BE2C (cell line): ENCODE measurements around the gene CACUL1.

ENCODE experiments used
- DNase-seq: peaks from one replicate; pipeline ENCODE4 v3.0.0-alpha.2; 2020
- H3K27me3 ChIP-seq: fragments of 250-450 bp; sonication (Bioruptor Pico); 2 replicates; pipeline ENCODE4 v1.5.1; 2020; ENCODE audit warnings: mild to moderate bottlenecking
- H3K36me3 ChIP-seq: fragments of 250-450 bp; sonication (Bioruptor Pico); 2 replicates; pipeline ENCODE4 v1.5.1; 2020; ENCODE audit warnings: mild to moderate bottlenecking
- H3K4me1 ChIP-seq: fragments of 250-450 bp; sonication (Bioruptor Pico); 2 replicates; pipeline ENCODE4 v1.5.1; 2020
- H3K4me3 ChIP-seq: 2 replicates; pipeline ENCODE4 v1.5.1; 2011; ENCODE audit warnings: low read depth, low read length
- H3K9me3 ChIP-seq: fragments of 250-450 bp; sonication (Bioruptor Pico); 2 replicates; pipeline ENCODE4 v1.5.1; 2020
- TF ChIP-seq, protein P1 (sequence below): IDR thresholded peaks from 2 replicates; pipeline ENCODE4 v1.5.1; 2012; ENCODE audit warnings: mild to moderate bottlenecking, low read depth, low read length

The CACUL1 gene

DNA sequence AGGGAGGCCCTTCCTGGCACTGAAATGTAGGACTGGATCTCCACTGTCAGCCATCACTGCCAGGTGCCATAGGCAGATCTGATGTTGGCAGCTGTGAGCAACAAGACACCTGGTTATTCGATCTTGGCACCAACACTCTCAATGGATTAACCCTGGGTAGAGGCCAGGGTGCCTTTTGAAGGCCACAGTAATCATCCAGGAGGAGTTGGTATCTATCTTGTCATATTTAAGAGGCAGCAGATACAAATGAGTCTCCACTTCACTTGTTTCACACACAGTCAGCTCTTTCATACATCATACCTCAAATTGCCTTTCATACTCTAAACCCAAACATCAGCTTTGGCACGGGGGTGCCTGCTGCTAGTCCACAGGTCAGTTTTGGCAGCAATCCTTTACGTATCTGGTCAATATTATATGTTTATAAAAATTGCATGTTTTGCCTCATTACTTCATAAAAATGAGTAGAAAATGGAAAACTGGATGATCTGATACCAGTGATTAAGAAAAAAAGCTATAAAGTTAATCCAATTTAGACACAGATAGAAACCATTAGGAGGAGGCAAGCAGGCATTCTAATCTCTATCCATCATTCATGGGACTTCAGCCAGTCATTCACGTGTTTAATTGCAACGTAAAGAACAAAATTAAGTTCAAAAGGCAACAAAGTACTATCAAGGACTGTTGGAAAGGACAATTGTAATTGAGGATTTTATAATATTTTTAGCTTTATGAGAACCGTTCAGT is 12.7 kb upstream of the CACUL1 start:
- no peaks in the 10 kb centered on the region for H3K27me3 ChIP-seq
- no peaks in the 10 kb centered on the region for H3K9me3 ChIP-seq
- DNase-seq: peak; percentile 19
- H3K36me3 ChIP-seq: no peaks in the 10 kb centered on the region
- TF ChIP-seq, protein P1, sequence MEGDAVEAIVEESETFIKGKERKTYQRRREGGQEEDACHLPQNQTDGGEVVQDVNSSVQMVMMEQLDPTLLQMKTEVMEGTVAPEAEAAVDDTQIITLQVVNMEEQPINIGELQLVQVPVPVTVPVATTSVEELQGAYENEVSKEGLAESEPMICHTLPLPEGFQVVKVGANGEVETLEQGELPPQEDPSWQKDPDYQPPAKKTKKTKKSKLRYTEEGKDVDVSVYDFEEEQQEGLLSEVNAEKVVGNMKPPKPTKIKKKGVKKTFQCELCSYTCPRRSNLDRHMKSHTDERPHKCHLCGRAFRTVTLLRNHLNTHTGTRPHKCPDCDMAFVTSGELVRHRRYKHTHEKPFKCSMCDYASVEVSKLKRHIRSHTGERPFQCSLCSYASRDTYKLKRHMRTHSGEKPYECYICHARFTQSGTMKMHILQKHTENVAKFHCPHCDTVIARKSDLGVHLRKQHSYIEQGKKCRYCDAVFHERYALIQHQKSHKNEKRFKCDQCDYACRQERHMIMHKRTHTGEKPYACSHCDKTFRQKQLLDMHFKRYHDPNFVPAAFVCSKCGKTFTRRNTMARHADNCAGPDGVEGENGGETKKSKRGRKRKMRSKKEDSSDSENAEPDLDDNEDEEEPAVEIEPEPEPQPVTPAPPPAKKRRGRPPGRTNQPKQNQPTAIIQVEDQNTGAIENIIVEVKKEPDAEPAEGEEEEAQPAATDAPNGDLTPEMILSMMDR: no peak
- no peak overlapping the region for H3K4me3 ChIP-seq
- peaks cover 6% of the 10 kb centered on the region for H3K4me1 ChIP-seq

DNA sequence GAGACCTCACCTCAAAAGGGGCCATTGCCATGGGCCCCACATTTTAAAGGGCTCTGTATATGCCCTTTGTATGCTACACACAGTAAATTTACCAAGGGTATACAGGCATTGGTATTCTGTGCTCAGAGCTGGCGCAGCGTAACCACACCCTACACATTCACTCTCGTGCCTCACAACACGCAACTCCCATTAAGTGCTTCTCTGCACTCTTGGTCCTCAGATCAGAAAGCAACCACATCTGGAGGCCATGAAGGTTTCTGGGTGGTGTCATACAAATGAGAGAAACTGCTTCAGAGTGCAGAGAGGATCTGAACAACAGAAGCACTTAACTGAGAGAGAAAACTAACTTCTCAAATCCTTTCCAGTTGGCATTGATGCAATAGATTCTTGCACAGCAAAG is 9.4 kb upstream of the CACUL1 start:
- Histone ChIP-seq H3K9me3 (no peaks in the 10 kb centered on the region), H3K4me3 (no peak overlapping the region), H3K4me1 (peaks cover 6% of the 10 kb centered on the region), H3K27me3 (no peaks in the 10 kb centered on the region), H3K36me3 (no peaks in the 10 kb centered on the region)
- no peak for DNase-seq
- TF ChIP-seq, protein P1: no peak

DNA sequence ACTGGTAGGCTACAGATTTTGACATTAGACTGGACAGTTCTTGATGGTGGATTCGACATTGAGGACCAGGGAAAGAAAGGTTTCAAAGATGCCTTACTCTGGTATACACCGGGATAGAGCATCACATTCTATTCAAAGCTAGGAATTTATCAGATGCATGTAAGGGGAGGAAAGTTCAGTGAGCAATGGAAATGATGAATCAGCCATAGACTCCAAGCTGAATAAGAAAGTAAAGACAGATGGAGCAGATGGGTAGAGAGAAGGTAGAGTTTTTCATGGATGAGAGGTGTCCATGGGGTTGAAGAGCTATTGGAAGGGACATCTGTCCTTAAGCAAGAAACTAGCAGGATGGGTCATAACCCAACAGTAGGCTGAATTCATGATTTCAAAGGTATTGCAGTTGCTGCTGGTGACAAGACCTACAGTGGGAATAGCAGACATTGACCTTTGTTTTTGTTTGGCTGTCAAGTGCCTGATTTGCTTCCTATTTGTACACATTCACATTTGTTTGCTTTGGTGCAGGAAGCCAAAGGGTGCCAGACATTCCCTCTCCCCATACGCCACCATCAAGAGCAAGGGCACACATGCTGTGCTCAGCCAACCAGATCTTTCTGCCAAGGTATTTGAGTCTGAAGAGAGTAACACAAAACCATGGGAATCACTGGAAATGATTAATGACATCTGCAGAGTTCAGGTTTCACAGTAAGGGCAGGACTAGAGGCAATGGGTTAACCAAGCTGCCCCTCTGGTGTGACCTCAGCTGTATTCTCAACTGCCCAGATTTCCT is 8.6 kb upstream of the CACUL1 start:
- DNase-seq: no peak
- TF ChIP-seq, protein P1: no peak

DNA sequence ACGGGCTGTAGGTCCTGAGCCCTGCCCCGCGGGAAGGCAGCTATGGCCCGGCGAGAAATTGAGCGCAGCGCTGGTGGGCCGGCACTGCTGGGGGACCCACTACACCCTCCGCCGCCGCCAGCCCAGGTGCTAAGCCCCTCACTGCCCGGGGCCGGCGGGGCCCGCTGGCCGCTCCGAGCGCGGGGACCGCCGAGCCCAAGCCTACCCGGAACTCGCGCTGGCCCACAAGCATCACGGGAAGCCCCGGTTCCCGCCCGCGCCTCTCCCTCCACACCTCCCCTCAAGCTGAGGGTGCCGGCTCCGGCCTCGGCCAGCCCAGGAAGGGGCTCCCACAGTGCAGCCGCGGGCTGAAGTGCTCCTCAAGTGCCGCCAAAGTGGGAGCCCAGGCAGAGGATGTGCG is 5.5 kb upstream of the CACUL1 start:
- H3K4me1 ChIP-seq: no peaks in the 10 kb centered on the region; the same call in 1 of the 2 replicates
- TF ChIP-seq, protein P1: no peak
- H3K27me3 ChIP-seq: no peaks in the 10 kb centered on the region
- H3K9me3 ChIP-seq: no peaks in the 10 kb centered on the region
- H3K36me3 ChIP-seq: no peaks in the 10 kb centered on the region
- DNase-seq: no peak
- H3K4me3 ChIP-seq: no peak overlapping the region

More for the DNA sequence above, 8.6 kb upstream of the CACUL1 start:
- Histone ChIP-seq H3K36me3 (no peaks in the 10 kb centered on the region), H3K4me3 (no peak overlapping the region), H3K9me3 (no peaks in the 10 kb centered on the region), H3K4me1 (peaks cover 5% of the 10 kb centered on the region), H3K27me3 (no peaks in the 10 kb centered on the region)

DNA sequence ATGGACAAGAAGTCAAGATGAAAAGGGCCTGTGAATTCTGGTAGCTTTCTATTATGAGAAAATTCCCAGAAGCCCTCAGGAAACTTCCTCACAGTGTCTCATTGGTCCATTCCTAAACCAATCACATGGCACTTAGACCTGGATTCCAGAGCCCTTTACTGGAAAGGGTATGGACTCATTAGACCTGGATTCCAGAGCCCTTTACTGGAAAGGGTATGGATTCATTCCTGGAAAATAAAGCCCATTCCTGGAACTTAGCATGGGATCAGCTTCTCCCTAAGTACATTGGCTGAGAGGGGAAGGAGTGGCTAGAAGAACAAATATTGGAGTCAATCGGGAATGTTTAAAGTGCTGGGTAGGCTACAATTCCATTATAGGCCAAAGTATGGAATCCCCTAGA is 3.7 kb upstream of the CACUL1 start:
- Histone ChIP-seq H3K9me3 (no peaks in the 10 kb centered on the region), H3K4me1 (no peaks in the 10 kb centered on the region), H3K36me3 (no peaks in the 10 kb centered on the region), H3K27me3 (no peaks in the 10 kb centered on the region), H3K4me3 (no peak overlapping the region)
- no peak for DNase-seq
- TF ChIP-seq, protein P1: no peak

DNA sequence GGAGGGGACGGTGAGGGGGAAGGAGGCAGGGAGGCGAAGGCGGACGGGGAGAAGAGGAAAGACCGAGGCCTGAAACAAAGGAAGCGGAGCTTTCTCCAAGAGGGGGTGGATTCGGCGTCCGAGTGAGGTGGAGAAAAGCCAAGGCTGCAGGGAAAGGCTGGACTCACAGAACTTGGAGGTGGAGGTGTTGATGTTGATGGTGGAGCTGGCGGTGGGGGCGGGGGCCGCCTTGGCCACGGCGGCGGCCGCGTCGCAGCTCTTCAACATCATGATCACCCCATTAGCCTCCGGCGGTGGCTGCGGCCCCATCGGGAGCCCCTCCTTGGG is 578 bp downstream of the CACUL1 start:
- peak; percentile 52 for DNase-seq
- H3K4me3 ChIP-seq: peak overlapping the region; percentile 91
- H3K27me3 ChIP-seq: no peaks in the 10 kb centered on the region
- no peaks in the 10 kb centered on the region for H3K9me3 ChIP-seq
- H3K36me3 ChIP-seq: peaks cover under 1% of the 10 kb centered on the region; the same call in 1 of the 2 replicates
- TF ChIP-seq, protein P1: no peak
- no peaks in the 10 kb centered on the region for H3K4me1 ChIP-seq
